ENCODE results near the gene BRSK2.

DNA sequence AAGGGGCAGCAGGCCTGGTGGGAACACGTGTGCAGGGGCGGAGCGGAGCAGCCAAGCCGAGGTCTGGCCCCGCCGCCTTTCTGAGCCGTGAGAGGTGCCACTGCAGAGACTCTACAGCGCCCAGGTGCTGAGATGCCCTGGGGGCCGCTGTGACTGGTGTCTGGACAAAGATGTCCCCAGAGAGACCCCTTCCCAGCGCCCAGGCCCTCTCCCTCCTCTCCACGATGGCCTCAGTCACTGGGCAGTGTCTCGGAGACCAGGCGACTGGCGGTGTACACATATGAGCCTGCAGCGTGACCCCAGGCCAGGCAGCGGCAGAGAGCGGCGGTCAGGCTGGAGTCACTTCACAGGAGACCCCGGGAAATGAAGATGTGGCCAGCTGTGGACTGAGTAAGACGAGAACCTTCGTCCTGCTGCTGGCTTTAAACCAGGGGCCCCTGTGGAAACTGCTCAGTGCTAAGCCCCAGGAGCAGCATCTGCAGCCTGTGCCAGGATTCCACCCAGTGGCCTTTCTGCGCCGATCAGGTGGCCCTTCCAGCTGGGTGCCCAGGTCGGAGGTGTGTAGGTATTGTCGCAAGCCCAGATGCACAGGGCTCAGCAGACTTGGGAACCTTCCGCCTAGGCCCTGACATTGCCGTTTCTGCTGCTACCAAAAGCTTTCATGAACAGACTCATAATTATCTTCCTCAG, 62.2 kb downstream of the BRSK2 start:
- TF ChIP-seq, protein P1, sequence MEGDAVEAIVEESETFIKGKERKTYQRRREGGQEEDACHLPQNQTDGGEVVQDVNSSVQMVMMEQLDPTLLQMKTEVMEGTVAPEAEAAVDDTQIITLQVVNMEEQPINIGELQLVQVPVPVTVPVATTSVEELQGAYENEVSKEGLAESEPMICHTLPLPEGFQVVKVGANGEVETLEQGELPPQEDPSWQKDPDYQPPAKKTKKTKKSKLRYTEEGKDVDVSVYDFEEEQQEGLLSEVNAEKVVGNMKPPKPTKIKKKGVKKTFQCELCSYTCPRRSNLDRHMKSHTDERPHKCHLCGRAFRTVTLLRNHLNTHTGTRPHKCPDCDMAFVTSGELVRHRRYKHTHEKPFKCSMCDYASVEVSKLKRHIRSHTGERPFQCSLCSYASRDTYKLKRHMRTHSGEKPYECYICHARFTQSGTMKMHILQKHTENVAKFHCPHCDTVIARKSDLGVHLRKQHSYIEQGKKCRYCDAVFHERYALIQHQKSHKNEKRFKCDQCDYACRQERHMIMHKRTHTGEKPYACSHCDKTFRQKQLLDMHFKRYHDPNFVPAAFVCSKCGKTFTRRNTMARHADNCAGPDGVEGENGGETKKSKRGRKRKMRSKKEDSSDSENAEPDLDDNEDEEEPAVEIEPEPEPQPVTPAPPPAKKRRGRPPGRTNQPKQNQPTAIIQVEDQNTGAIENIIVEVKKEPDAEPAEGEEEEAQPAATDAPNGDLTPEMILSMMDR (IDR thresholded peaks at IDR 0.05; ENCODE audit: insufficient read depth, low read depth, low read length) = no peak
- no peak for TF ChIP-seq EZH2 (IDR thresholded peaks at IDR 0.05; ENCODE audit: insufficient read depth, low read length)
